Spleen (tissue), 11 donors: ENCODE measurements around the gene DLG1. TPM values are rescaled to one million over a fixed set of nuclear protein-coding genes. Genes with fewer than 3 reads are reported as not detected.

Source experiments
- DNase-seq: peaks from one replicate; pipeline ENCODE4 v3.0.0-alpha.2; 2020
- H3K27ac ChIP-seq, 8 donors: fragments of 200-600 bp; sonication (generic) in 7 of 8; 1 replicate in 4 of 8; 2 replicates in 4 of 8; pipeline versions ENCODE4 v1.5.0 to v1.8.0; 2016 to 2021; ENCODE audit warnings: inconsistent platforms in 4 of 8, mild to moderate bottlenecking in 4 of 8, moderate library complexity in 1 of 8
- H3K27me3 ChIP-seq, 7 donors: fragments of 200-600 bp; sonication (generic) in 6 of 7; replicated peaks in 1 of 7; 1 replicate in 4 of 7; 2 replicates in 3 of 7; pipeline versions ENCODE4 v1.5.0 to v1.8.0; 2016 to 2021; ENCODE audit warnings: inconsistent platforms in 3 of 7, mild to moderate bottlenecking in 1 of 7
- H3K36me3 ChIP-seq, 6 donors: fragments of 200-600 bp; sonication (generic) in 5 of 6; 1 replicate in 4 of 6; 2 replicates in 2 of 6; pipeline versions ENCODE4 v1.5.0 to v1.8.0; 2016 to 2021; ENCODE audit warnings: inconsistent platforms in 2 of 6
- H3K4me1 ChIP-seq, 6 donors: fragments of 200-600 bp; sonication (generic) in 5 of 6; 1 replicate in 3 of 6; 2 replicates in 3 of 6; pipeline versions ENCODE4 v1.5.0 to v1.8.0; 2016 to 2021; ENCODE audit warnings: inconsistent platforms in 3 of 6
- H3K4me3 ChIP-seq, 8 donors: fragments of 200-600 bp; sonication (generic) in 7 of 8; 1 replicate in 4 of 8; 2 replicates in 4 of 8; pipeline versions ENCODE4 v1.5.0 to v1.8.0; 2016 to 2021; ENCODE audit warnings: inconsistent platforms in 4 of 8, mild to moderate bottlenecking in 4 of 8, moderate library complexity in 2 of 8
- H3K9me3 ChIP-seq, 8 donors: fragments of 200-600 bp; sonication (generic) in 7 of 8; 1 replicate in 4 of 8; 2 replicates in 4 of 8; pipeline versions ENCODE4 v1.5.0 to v1.8.0; 2016 to 2021; ENCODE audit warnings: inconsistent platforms in 4 of 8
- CTCF ChIP-seq, 11 experiments: fragments of 200-600 bp in 7 of 11; fragments of 450-650 bp in 4 of 11; sonication (generic) in 4 of 11; IDR thresholded peaks in 8 of 11; conservative IDR thresholded peaks in 3 of 11; 1 replicate in 7 of 11; 2 replicates in 4 of 11; pipeline versions ENCODE4 v1.4.0 to v1.8.0; 2016 to 2021; ENCODE audit warnings: antibody characterized with exemption in 11 of 11, inconsistent platforms in 4 of 11, mild to moderate bottlenecking in 1 of 11
- POLR2A ChIP-seq, 3 donors: fragments of 450-650 bp; IDR thresholded peaks; one replicate each; pipeline ENCODE4 v1.5.1; 2017; ENCODE audit warnings: antibody characterized with exemption in 3 of 3, mild to moderate bottlenecking in 1 of 3
- POLR2AphosphoS5 ChIP-seq, 3 donors: sonication (generic); formaldehyde crosslinking; IDR thresholded peaks; one replicate each; pipeline ENCODE4 v1.5.1; 2017; ENCODE audit warnings: antibody characterized with exemption in 3 of 3
- WGBS, 5 donors: extraction: QIAGEN DNeasy Blood & Tissue Kit in 3 of 5; methylation state at CpG; one replicate each; pipeline versions ENCODE4 v1.1.5 to v1.1.7; 2013 to 2018; 5-methylcytosine and 5-hydroxymethylcytosine counted together
- intact Hi-C: fragments of 100-400 bp; cut with DNase I; formaldehyde crosslinking; loops from one replicate; pipeline ENCODE4 v1.15.0; 2023; ENCODE audit warnings: low total_unique reads
- polyA plus RNA-seq, 3 donors: library from polyadenylated mRNA; stranded (reverse); fragments of 200-250 nt; gene quantifications; one replicate each; pipeline ENCODE4 v1.2.1, GENCODE V29; 2013
- total RNA-seq, 7 donors: library from RNA; depleted of rRNA in 3 of 7; stranded (reverse); fragments of >200 nt in 3 of 7; fragmentation: NEBNext Ultra II Directional in 4 of 7; extraction: Animal tissue kit (Norgen Biotek cat#: 25700) in 4 of 7; gene quantifications; one replicate each; pipeline versions ENCODE4 v1.1.0 to v1.2.1, GENCODE V29; 2016 to 2021
- donor health status: healthy with polysubstance abuse.
- donor health status: DM: no; HTN: no; CAD: no; lungs with moderate emphysema.
- donor health status: DM: no; HTN: no; CAD: no.
- donor health status: Bipolar disorder and iron deficiency.
- donor health status: healthy.
- donor health status: DM: no; HTN: no; CAD: no.
- donor health status: DM: yes; HTN: yes; CAD: no.

Gene DLG1
- total and polyA plus RNA-seq, 10 donors = 11.0 to 92.3 (median 59.1) TPM

GRCh38 chr3:197168063-197168462 lies 130.3 kb downstream of the DLG1 start:
- Histone ChIP-seq H3K4me1 (no peaks in the 10 kb centered on the region), H3K9me3 (no peaks in the 10 kb centered on the region), H3K4me3 (no peak overlapping the region), H3K36me3 (peaks cover 0 to 24% (median 0%) of the 10 kb centered on the region in 6 donors), H3K27ac (no peak overlapping the region), H3K27me3 (no peaks in the 10 kb centered on the region)
- intact Hi-C loops = no loop called here
- 90 to 96% (median 96%) methylated on average over 4 of the region's 4 CpGs for WGBS, 5 donors
- TF ChIP-seq POLR2A (IDR thresholded peaks at IDR 0.05) (no peak), CTCF (IDR thresholded peaks at IDR 0.05 in 8 of 11, conservative IDR thresholded peaks at IDR 0.05 in 3 of 11) (no peak), POLR2AphosphoS5 (IDR thresholded peaks at IDR 0.05) (no peak)
- DNase-seq = no peak

GRCh38 chr3:197167549-197167948 lies 130.9 kb downstream of the DLG1 start:
- intact Hi-C loops = no loop called here
- no peak overlapping the region for H3K27ac ChIP-seq
- H3K4me3 ChIP-seq = no peak overlapping the region
- no peaks in the 10 kb centered on the region for H3K27me3 ChIP-seq
- no peak for TF ChIP-seq POLR2A (IDR thresholded peaks at IDR 0.05)
- no peak for TF ChIP-seq CTCF (IDR thresholded peaks at IDR 0.05 in 8 of 11, conservative IDR thresholded peaks at IDR 0.05 in 3 of 11)
- no peak for TF ChIP-seq POLR2AphosphoS5 (IDR thresholded peaks at IDR 0.05)
- no peak for DNase-seq
- 89 to 97% (median 93%) methylated on average over 2 of the region's 2 CpGs for WGBS, 5 donors
- no peaks in the 10 kb centered on the region for H3K4me1 ChIP-seq
- H3K9me3 ChIP-seq = no peaks in the 10 kb centered on the region
- H3K36me3 ChIP-seq = peaks cover 0 to 25% (median 0%) of the 10 kb centered on the region in 6 donors

- no peak for DNase-seq
- intact Hi-C loops = no loop called here
- Histone ChIP-seq H3K4me1 (no peaks in the 10 kb centered on the region), H3K27me3 (no peaks in the 10 kb centered on the region), H3K36me3 (peaks cover 0 to 25% (median 0%) of the 10 kb centered on the region in 6 donors), H3K9me3 (no peaks in the 10 kb centered on the region), H3K4me3 (no peak overlapping the region), H3K27ac (no peak overlapping the region)
- 96 to 98% (median 97%) methylated on average over 6 of the region's 6 CpGs for WGBS, 5 donors
- no peak for TF ChIP-seq POLR2AphosphoS5 (IDR thresholded peaks at IDR 0.05)
- no peak for TF ChIP-seq CTCF (IDR thresholded peaks at IDR 0.05 in 8 of 11, conservative IDR thresholded peaks at IDR 0.05 in 3 of 11)
- no peak for TF ChIP-seq POLR2A (IDR thresholded peaks at IDR 0.05)
These were observed 132.5 kb downstream of the DLG1 start for GRCh38 chr3:197165890-197166289.

- H3K9me3 ChIP-seq = peaks cover 8 to 45% (median 41%) of the 10 kb centered on the region in 8 donors
- no peak overlapping the region for H3K27ac ChIP-seq
- WGBS, 5 donors = 77 to 97% (median 91%) methylated on average over 1 of the region's 1 CpG
- H3K27me3 ChIP-seq = no peaks in the 10 kb centered on the region
- DNase-seq = no peak
- H3K36me3 ChIP-seq = peaks cover 0 to 39% (median 0%) of the 10 kb centered on the region in 6 donors
- H3K4me3 ChIP-seq = no peak overlapping the region
- intact Hi-C loops = no loop called here
- H3K4me1 ChIP-seq = peaks cover 0 to 21% (median 3%) of the 10 kb centered on the region in 6 donors
- TF ChIP-seq POLR2A (IDR thresholded peaks at IDR 0.05) (no peak), POLR2AphosphoS5 (IDR thresholded peaks at IDR 0.05) (no peak), CTCF (IDR thresholded peaks at IDR 0.05 in 8 of 11, conservative IDR thresholded peaks at IDR 0.05 in 3 of 11) (no peak)
These were observed 143.4 kb downstream of the DLG1 start for GRCh38 chr3:197155046-197155445.
